HUDEP-2 (cell line): ENCODE data around the gene CFAP100.

Experiments used
- DNase-seq, 76 experiments: peaks; one replicate each; lab custom pipeline; 2025; ENCODE audit not compliant: unreplicated experiment in 76 of 76; lab: John Stamatoyannopoulos, UW

The CFAP100 gene

DNA sequence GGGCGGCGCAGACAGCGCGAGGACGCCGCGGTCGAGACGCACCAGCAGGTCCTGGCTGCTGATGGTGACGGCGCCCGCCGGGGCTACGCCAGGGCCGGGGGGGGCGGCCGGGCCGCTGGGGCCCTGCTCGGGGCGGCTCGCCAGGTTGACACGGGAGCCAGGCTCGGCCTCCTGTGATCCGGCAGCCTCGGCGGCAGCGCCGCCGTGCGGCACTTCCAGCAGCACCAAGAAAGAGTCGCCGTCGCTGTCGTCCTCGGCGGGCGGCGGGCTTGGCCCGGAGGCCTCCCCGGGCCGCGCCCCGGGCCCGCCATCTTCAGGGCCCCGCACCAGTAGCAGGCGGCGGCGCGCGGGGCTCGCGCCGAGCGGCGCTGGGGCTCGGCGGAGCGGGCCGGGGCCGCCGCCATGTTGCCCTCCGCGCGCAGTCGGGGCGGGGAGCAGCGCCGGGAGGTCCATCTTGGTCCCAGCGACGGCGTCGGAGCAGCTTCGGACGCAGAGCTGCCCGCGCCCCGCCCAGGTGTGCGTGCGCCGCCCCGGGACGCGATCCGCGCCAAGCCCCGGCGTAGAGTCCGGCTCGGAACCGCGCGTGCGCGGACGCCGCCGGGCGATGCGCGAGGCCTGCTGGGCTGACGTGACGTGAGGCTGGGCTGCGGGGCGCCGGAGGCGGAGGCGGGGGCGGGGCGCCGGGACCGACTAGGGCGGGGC lies 80.9 kb downstream of the CFAP100 start, which contains the start of gene ZXDC:
ZXDC (minus strand) TSS at position 479 of the 702 bp plus-strand sequence; CDS start at position 453, 26 bp downstream.
- DNase-seq, result peak in 74 of 76 experiments; percentile 20 to 95 (median 86)

DNA sequence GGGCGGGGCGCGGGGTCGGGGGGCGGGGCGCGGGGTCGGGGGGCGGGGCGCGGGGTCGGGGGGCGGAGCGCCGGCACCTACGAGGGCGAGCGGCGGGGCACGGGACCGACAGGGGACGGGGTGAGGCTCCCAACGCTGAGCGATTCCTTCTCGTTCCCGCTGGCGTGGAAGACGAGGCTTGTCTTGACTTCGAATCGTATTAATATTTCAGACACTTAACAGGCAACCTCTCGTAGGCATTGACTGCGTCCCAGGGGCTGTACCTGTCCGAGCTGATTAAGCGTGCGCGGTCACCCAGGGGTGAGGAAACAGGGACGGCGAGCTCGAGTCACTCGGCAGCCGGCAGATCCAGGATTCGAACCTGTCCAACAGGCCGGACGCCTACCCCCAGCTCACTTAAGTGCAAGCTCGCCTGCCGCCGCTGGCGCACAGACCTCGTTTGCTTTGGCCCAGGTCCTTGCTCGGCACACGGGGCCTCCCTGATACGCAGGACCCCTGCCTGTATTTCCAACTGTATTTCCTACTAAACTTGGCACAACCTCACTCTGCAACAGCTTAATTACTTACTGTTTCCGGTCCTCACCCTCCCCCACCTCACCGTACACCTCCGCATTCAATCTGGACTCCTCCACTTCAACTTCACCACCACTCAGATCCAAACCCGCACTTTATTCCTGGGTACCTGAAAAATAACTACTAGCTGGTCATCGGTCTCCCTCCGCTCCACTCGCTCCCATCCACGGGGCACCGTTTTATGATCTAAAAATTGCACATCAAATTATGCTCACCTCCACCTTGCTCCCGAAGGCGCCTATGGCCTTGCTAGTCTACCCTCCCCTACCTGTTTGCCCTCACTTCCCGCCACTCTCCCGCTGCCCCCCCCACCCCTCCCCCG lies 81.7 kb downstream of the CFAP100 start:
- DNase-seq, result peak in 29 of 76 experiments; percentile 20 to 79 (median 45)

DNA sequence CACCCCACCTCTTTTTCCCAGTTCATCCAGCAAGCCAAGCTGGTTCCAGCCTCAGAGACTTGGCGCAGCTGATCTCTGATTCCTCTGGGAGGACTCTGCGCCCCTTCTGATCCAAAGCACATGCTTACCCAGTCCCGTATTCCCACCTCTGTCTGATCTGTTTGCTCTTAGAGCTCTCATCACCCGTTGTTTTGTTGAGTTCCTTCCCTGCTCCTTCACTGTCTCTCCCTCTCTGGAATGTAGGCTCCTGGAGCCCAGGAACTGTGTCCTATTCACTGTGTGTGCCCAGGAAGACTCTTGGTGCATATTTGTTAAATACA lies 82.3 kb downstream of the CFAP100 start:
- no peak for DNase-seq

DNA sequence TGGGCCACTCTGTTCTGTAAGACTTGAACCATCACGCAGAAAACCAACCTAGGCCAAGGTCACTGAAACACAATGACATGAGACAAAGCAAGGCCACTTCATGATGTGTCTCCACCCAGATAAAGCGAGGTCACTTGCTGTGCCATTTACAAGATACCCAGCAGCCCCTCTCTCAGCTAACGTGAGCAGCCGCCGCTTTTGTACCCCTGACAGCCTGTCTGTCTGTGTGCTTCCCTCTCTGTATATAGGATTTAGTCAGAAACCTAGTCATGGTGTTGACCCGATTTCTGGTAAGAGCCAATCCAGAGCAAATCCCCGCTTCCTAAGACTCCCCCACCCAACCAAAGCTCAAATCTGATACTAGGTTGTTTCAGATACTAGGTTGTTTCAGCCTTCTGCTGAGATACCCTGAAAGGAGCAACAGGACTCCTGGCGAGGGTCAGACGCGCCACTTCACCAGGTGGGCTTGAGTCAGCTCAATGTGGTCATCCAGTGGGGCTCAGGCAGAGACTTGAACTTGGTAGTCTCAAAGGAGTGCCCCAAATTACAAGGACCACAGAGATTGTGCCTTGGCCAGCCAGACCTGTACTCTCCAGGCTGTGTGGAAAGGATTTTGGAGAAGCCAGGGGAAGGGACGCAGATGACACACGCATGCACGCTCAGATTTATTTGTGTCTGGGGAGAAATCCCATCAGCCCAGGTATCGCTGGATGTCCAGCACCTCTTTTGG lies 84.0 kb downstream of the CFAP100 start:
- no peak for DNase-seq

DNA sequence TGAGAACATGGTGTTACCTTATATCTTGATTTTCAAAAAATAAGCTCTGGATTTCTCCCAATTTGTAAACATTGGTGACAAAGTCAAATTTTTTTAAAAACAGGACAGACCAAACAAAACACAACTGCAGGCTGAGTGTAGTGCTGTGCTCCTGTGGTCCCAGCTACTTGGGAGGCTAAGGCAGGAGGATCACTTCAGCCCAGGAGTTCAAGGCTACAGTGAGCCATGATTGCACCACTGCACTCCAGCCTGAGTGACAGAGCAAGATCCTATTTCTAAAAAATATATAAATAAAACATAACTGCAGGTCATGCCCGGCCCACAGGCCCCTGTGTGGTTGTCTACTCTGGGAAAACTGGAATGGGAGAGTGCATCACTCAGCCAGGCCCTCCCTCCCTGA lies 84.9 kb downstream of the CFAP100 start:
- DNase-seq, result no peak

DNA sequence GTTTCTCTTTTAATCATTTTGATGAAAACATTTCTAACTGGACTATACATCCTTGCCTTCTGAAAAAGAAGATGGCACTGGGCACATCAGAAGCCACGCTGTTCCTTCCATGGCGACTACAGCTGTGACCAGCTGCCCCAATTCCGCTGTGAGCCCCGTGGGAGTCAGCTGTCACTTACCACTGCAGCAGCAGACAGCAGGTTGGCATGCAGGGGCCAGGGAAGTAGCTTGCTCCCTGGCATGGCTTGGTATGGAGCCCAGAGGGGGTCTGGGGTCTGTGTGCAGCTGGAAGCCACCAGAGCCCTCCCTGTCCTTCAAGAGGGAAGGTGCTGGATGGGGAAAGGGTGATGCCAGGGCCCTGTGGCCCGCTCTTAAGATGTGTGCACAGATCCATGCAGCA lies 85.5 kb downstream of the CFAP100 start:
- DNase-seq, result no peak

DNA sequence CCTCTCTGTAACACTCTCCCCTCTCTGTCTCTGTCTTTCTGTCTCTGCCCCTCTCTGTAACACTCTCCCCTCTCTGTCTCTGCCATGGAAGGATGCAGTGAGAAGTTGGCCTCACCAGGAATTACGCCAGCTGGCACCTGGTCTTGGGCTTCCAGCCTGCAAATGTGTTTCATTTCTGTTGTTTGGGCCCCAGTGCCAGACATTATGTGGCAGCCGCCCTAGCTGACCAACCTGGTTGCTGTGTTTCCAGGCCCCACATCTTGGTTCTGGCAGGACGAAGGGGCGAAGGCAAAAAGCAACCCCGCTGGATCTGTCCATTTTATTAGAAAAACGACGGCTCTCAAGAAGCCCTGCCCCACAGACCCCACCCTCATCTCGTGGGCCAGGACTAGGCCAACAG lies 86.2 kb downstream of the CFAP100 start:
- no peak for DNase-seq

DNA sequence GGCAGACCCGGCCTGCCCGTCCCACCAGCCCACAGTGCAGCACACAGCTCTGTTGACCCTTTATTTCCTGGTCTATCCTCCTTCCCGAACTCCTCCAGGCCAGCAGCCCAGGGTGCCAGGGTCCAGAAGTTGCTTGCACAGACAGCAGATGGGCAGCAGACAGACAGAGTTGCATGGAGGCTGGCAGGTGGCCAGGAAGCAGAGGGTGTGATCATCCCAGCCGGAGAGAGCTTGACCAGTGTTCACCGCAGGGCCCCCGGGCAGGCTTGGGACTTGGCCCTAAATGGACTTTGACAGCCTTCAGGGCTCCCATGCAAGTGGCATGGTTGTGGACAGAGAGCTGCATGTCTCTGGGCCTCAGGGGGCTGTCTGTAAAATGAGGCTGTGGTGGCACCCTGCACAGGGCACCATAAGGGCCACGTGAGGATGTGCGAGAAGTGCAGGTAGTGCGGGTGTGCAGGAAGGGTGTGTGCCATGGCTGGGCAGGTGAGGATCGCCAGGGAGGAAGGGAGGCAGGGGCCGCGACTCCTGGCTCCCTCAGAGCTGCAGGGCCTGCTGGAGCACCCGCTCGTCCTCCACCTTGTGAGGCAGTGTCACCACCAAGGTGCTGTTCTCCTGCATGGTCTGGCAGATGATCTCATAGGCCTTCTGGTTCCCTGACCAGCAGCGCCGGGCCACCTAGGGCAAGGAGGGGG lies 87.2 kb downstream of the CFAP100 start:
- DNase-seq, result peak in 8 of 76 experiments; percentile 4 to 39 (median 22)

DNA sequence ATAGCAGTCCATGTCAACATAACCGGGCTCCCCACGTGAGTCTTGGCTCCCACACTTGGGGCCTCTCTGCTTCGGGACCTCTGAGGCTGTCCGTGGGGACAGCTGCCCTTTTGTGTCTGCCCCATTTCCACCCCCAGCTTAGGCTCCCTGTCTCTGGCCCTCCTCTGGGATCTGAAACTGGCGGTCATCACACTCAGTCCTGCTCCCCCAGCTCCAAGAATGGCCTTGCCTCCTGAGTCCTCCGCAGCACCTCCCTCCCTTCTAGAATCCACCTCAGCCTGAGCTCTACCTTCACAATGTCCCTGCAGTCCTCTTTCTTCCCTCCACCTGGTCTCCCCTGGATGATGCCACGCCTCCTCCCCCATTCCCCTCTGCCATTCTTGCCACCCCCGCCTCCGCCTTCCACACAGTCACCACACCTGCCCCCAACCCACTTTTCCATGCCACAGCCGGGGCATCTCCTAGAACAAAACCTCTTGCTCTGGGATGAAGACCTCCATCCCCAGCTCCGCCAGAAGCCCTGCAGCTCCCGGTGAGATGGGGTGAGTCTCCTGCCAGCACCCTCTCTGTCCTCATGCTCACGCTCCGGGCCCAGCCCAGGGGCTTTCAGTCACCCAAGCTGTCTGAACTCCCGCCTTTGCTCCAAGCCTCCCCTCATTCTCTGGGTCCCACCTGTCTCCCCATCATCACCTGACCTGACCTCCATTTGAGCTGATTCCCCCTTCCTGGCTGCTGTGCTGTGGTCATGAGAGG lies 88.0 kb downstream of the CFAP100 start:
- no peak for DNase-seq

DNA sequence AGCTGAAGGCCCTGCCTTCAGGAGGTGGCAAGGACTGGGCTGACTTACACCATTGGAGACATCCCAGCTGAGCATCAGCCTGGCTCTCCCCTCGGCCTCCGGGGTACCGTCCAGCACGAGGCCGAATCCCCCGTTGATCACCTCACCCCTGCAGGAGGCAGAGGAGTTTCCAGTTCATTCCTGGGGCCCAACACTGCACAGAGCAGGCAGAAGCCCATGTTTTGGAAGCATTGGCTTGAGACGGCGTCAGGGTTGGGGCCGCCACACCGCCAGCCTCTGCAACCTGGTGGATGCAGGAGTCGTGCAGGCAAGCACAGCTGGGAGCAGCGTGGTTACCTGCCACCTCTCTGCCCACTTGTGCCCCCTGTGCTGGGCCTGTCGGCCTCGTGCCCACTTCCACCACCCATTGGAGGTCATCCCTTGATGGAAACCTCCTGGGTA lies 88.6 kb downstream of the CFAP100 start:
- no peak for DNase-seq

DNA sequence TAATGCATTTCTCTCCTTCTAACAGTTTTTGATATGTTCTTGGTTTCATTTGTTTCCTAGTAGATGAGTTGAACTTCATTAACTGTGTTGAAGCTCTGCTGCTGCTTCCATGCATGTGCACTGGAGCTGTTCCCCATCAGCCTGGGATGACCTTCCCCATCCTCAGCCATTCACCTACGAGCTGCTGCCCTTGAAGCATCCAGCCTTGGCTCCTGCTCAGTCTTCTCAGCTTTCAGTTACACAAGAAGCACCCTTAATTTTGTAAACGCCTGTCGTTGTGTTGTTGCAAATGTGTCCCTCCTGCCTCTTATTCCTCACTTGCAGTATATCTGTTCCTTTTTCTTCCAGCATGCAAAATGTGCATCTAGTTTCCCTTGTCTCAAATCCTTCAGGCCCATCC lies 89.4 kb downstream of the CFAP100 start:
- DNase-seq, result no peak

DNA sequence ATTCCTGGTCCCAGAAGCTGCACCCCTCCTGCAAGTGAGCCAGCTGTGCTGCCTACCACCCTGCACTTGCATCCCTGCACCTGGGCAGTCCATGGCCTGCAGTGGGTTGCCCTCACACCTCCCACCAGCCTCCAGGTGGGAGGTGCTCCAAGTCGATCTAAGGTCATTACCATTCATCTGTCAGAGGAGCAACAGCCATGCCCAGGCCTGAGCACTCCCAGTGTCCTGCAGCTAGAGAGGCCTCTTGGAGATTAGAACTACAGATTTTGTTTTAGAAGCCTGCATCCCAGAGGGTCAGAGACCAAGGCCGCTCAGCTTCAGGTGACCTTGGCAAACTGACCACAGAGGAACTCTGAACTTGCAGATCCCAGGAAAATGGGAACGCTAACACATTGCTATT lies 90.0 kb downstream of the CFAP100 start:
- DNase-seq, result no peak

DNA sequence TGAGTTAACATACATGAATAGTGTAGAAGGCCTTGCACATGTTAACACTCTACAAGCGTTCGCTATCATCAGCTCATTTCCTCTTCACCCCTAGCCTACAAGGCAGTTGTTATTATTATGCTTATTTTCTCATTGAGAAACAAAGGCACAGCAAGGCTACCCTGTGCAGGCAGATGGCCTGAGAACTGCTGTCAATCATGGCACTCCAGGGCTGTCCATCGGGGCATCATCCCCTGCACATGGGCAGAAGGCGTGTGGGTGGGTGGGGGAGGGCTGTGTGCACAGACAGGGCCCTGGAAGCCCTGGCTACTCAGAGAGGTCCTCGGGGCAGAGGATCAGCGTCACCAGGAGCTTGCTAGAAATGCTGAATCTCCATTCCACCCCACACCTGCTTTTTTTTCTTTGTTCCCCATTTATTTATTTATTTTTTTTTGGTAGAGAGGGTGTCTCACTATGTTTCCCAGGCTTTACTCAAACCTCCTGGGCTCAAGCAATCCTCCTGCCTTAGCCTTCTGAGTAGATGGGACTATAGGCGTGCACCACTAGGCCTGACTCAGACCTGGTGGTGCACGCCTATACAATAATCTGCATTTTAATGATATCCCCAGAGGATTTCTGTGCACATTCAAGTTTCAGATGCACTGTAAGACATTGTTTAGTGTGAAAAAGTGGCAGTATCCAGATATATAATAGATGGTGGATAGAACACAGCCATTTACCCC lies 90.6 kb downstream of the CFAP100 start:
- DNase-seq, result no peak

DNA sequence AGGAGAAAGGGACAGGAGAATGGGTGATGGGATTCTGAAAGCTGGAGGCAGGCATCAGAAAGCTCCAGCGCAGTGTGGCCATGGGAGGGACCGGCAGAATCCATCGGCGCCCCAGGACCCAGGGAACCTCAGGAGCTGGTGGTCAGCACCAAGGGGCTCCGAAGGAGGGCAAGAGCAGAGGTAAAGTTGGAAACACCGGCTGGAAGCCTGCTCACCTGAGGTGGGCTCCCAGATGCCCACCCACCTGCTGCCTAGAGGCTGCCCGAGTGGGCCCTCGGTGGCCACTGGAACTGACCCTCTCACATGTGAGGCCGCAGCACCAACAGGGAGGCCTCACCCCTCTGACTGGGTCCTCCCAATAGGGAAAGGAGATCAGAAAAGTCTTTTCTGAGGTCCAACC lies 91.2 kb downstream of the CFAP100 start:
- no peak for DNase-seq
